Colonic mucosa (tissue), 4 donors: Measurements from ENCODE around the gene PIEZO1. TPM values are rescaled to one million over a fixed set of nuclear protein-coding genes. Genes with fewer than 3 reads are reported as not detected.

Experiments used
- DNase-seq: peaks from one replicate; pipeline ENCODE4 v3.0.0-alpha.2; 2020
- H3K27ac ChIP-seq: fragments of 200-600 bp; one replicate; pipeline ENCODE4 v1.8.0; 2021
- H3K27me3 ChIP-seq: fragments of 200-600 bp; one replicate; pipeline ENCODE4 v1.8.0; 2021
- H3K36me3 ChIP-seq: fragments of 200-600 bp; one replicate; pipeline ENCODE4 v1.8.0; 2021
- H3K4me1 ChIP-seq: fragments of 200-600 bp; one replicate; pipeline ENCODE4 v1.8.0; 2021; ENCODE audit warnings: mild to moderate bottlenecking
- H3K4me3 ChIP-seq: fragments of 200-600 bp; one replicate; pipeline ENCODE4 v1.8.0; 2021
- H3K9ac ChIP-seq, 2 donors: one replicate each; pipeline ENCODE4 v1.7.0; 2013; ENCODE audit warnings: control low read depth in 2 of 2, low read depth in 2 of 2, low read length in 2 of 2
- H3K9me3 ChIP-seq: fragments of 200-600 bp; one replicate; pipeline ENCODE4 v1.8.0; 2021
- intact Hi-C: fragments of 100-400 bp; cut with DNase I; formaldehyde crosslinking; loops from one replicate; pipeline ENCODE4 v1.14.1; 2022
- total RNA-seq, 2 donors: library from RNA; stranded (reverse); fragmentation: NEBNext Ultra II Directional in 1 of 2; extraction: Animal tissue kit (Norgen Biotek cat#: 25700) in 1 of 2; gene quantifications; one replicate each; pipeline ENCODE4 v1.2.1, GENCODE V29; 2021
- TF ChIP-seq, protein P1 (sequence below): fragments of 200-600 bp; IDR thresholded peaks from one replicate; pipeline ENCODE4 v1.8.0; 2022; ENCODE audit warnings: antibody characterized with exemption, mild to moderate bottlenecking
- donor health status: healthy.
- donor health status: DM: no; HTN: no; CAD: no.
- donor health status: DM: no; HTN: no; CAD: no.

PIEZO1 gene
- total RNA-seq, 2 donors from 2014 or later: 104 to 118 TPM

DNA sequence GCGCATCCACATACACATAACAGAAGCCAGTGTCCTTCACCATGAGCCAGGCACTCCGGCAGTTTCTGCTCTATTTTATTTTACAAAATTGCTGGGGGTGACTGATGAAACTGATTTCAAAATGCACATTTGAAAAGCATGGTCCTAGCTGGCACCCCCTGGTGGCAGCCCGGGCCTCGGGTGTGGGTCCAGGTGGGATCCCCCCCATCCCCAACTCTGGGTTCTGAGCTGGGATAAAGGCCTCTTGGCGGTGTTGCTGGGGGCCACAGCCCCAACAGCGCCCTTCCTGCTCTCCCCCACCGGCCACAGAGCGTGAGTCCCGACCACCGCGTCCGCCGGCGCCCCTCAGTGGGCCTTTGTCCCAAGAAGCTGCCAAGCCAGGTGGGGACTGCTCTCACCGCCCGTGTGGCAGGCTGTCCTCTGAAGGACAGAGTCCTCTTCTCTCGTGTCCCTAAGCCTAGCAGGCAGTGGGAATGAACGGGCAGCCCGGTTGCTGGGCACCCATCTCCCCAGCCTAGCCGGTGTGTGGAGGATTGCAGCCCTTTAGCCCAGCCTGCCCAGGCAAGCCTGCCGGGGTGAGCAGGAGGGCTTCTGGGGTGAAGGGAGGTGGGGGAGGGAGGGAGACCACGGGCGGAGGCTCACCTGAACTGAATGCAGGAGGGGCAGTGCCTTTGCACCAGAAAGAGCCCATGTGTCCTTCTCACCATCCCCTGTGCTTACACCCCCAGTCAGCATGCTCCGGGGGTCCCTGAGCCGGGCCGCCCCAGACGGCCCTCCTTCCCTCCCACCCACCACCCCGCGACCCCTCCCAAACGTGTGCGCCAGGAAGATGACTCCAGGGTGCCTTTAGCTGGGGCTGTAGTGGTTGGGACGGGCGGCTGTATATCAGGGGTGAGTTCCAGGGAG lies 99.6 kb downstream of the PIEZO1 start:
- intact Hi-C loops: no loop called here
- no peaks in the 10 kb centered on the region for H3K36me3 ChIP-seq
- peak overlapping the region; percentile 40 to 46 for H3K9ac ChIP-seq
- H3K4me1 ChIP-seq: peaks cover 13% of the 10 kb centered on the region
- DNase-seq: no peak
- H3K27ac ChIP-seq: no peak overlapping the region
- peaks cover 7% of the 10 kb centered on the region for H3K27me3 ChIP-seq
- TF ChIP-seq, protein P1, sequence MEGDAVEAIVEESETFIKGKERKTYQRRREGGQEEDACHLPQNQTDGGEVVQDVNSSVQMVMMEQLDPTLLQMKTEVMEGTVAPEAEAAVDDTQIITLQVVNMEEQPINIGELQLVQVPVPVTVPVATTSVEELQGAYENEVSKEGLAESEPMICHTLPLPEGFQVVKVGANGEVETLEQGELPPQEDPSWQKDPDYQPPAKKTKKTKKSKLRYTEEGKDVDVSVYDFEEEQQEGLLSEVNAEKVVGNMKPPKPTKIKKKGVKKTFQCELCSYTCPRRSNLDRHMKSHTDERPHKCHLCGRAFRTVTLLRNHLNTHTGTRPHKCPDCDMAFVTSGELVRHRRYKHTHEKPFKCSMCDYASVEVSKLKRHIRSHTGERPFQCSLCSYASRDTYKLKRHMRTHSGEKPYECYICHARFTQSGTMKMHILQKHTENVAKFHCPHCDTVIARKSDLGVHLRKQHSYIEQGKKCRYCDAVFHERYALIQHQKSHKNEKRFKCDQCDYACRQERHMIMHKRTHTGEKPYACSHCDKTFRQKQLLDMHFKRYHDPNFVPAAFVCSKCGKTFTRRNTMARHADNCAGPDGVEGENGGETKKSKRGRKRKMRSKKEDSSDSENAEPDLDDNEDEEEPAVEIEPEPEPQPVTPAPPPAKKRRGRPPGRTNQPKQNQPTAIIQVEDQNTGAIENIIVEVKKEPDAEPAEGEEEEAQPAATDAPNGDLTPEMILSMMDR: peak; percentile 24
- no peaks in the 10 kb centered on the region for H3K9me3 ChIP-seq
- peak overlapping the region; percentile 56 for H3K4me3 ChIP-seq

DNA sequence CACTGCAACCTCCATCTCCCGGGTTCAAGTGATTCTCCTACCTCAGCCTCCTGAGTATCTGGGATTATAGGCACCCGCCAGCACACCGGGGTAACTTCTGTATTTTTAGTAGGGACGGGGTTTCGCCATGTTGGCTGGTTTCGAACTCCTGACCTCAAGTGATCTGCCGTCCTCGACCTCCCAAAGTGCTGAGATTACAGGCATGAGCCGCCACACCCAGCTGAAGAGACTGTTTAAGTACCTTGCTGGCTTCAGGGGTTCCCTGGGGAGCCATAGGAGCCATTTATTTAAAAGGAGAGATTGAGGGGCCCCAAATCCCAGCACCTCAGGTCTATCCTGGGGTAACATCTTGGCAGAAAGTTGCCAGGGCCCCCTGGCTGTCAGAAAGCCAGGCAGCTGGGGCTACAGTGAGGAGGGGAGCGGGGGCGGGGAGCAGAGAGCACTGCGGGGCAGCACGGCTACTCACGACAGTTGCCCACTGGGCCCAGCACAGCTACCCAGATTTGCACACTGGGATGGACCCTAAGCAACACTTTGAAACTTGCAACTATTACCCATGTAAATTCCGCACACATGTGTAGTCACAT lies 100.4 kb downstream of the PIEZO1 start:
- no peak for DNase-seq
- Histone ChIP-seq H3K27me3 (peaks cover 7% of the 10 kb centered on the region), H3K27ac (no peak overlapping the region), H3K4me1 (peaks cover 13% of the 10 kb centered on the region), H3K4me3 (no peak overlapping the region), H3K9ac (peak overlapping the region in 1 of 2 donors; percentile 40), H3K36me3 (no peaks in the 10 kb centered on the region), H3K9me3 (no peaks in the 10 kb centered on the region)
- TF ChIP-seq, protein P1: no peak
- intact Hi-C loops: no loop called here

DNA sequence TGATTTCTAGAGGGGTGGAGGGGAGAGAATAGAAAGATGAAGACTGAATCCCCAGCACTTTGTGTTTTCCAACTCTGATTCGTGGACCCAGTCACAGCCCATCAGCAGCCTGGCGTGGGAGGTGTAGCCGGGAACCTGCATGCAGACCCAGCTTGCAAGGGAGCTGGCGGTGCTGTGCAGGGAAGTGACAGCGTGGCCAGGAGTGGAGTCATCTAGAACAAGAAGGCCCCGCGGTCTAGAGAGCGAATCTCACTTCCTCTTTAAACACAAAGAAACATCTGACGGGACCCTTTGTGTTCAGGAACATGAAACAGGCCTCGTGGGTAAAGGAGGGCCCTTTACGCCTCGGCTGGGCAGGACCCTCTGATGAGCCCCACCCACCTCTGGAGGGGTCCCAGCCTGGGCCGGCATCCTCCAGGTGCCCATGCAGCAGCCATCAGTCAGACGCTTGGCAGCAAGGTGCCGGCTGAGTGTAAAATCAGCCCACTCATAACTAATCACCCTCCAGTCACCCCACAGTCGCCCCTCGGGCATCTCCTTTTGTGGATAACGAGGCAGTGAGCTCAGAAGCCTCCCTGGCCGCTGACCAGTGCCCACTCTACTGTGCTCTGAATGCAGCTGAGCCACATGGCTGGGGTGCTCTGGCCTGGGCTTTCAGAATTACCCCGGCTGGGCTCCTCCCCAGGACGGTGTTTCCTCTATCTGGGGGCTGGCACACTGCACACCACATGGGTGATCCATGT lies 103.1 kb downstream of the PIEZO1 start:
- Histone ChIP-seq H3K9ac (peak overlapping the region in 1 of 2 donors; percentile 46), H3K27ac (peak overlapping the region; percentile 68), H3K9me3 (no peaks in the 10 kb centered on the region), H3K36me3 (no peaks in the 10 kb centered on the region), H3K4me3 (no peak overlapping the region), H3K27me3 (peaks cover 15% of the 10 kb centered on the region), H3K4me1 (peaks cover 8% of the 10 kb centered on the region)
- intact Hi-C loops: no loop called here
- TF ChIP-seq, protein P1: no peak
- no peak for DNase-seq

DNA sequence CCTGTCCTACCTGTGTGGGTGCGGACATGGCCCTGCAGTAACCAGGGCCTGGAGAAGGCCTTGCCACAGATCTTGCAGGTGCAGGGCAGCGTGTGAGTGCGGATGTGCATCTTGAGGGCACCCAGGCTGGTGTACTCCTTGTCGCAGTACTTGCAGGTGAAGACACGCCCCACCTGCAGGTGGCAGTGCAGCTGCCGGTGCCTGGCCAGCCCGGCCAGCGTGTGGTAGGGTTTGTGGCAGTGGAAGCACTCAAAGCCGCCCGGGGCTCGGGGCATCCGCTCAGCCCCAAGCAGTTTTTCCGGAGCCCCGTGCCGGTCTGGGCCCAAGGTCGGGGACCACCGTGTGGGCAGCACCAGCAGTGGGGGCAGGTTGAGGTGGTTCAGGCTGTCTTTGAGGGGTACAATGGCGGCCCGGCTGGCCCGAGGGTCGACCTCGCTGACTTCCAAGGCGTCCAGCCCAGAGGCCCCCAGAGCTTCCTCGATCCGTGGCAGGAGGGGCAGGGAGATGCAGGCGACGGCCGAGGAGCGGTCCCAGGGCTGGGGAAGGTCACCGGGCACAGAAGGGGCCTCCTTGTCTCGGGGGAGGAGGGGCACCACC lies 103.8 kb downstream of the PIEZO1 start:
- peak overlapping the region; percentile 68 for H3K27ac ChIP-seq
- H3K9me3 ChIP-seq: no peaks in the 10 kb centered on the region
- no peaks in the 10 kb centered on the region for H3K36me3 ChIP-seq
- intact Hi-C loops: no loop called here
- H3K4me1 ChIP-seq: peaks cover 4% of the 10 kb centered on the region
- peak overlapping the region in 1 of 2 donors; percentile 30 for H3K9ac ChIP-seq
- no peak overlapping the region for H3K4me3 ChIP-seq
- TF ChIP-seq, protein P1: peak; percentile 54
- peak; percentile 61 for DNase-seq
- H3K27me3 ChIP-seq: peaks cover 15% of the 10 kb centered on the region

DNA sequence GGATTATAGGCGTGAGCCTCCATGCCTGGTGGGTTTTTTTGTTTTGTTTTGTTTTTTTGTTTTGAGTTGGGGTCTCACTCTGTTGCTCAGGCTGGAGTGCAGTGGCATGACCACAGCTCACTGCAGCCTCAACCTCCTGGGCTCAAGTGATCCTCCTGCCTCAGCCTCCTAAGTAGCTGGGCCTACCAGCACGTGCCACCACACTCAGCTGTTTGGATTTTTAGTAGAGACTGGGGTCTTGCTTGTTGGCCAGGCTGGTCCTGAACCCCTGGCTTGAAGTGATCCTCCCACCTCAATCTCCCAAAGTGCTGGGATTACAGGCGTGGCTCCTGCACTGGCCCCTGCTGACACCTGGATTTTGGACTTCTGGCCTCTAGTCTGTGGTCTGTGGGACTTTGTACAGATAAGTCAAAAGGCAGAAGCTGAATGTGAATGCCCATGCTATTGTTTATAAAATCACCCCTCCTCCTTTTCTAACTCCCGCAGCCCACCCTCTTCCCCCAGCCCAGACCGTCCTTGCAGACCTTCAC lies 104.4 kb downstream of the PIEZO1 start:
- H3K27ac ChIP-seq: no peak overlapping the region
- H3K27me3 ChIP-seq: peaks cover 14% of the 10 kb centered on the region
- H3K36me3 ChIP-seq: no peaks in the 10 kb centered on the region

More for the DNA sequence above, 104.4 kb downstream of the PIEZO1 start:
- Histone ChIP-seq H3K4me3 (no peak overlapping the region), H3K9ac (no peak overlapping the region), H3K4me1 (peaks cover 4% of the 10 kb centered on the region), H3K9me3 (no peaks in the 10 kb centered on the region)
- DNase-seq: no peak
- intact Hi-C loops: no loop called here
- TF ChIP-seq, protein P1: no peak
